DND-41 (cell line): ENCODE results near the gene SH2D7.

Experiments used
- EZH2 ChIP-seq: IDR thresholded peaks from 3 replicates; pipeline ENCODE4 v1.6.1; 2012; ENCODE audit warnings: borderline replicate concordance, low read depth, mild to moderate bottlenecking, moderate library complexity, low read length, inconsistent platforms; ENCODE audit not compliant: severe bottlenecking
- TF ChIP-seq, protein P1 (sequence below): IDR thresholded peaks from 2 replicates; pipeline ENCODE4 v1.5.1; 2012; ENCODE audit warnings: borderline replicate concordance, low read length, moderate library complexity, mild to moderate bottlenecking; ENCODE audit not compliant: poor library complexity, severe bottlenecking; ENCODE audit errors: extremely low read depth

DNA sequence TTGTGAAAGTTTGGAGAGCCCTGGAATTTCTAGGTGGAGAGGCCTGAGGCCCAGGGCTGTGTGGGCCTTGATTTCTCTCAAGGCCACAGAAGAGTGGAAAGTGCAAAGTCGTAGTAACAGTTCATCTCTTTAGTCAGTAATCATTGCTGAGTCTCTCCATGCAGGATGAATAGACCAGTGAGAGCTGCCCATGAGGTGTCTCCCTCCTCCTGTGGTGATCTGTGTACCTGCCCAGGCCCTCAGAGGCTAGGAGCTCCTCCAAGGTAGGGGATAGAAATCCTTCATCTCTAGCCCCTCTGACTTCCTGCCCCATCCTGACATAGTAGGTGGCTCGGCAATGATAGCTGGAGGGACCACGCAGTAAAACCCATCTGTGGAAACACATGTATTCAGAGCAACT is 50.0 kb downstream of the SH2D7 start:
- TF ChIP-seq, protein P1, sequence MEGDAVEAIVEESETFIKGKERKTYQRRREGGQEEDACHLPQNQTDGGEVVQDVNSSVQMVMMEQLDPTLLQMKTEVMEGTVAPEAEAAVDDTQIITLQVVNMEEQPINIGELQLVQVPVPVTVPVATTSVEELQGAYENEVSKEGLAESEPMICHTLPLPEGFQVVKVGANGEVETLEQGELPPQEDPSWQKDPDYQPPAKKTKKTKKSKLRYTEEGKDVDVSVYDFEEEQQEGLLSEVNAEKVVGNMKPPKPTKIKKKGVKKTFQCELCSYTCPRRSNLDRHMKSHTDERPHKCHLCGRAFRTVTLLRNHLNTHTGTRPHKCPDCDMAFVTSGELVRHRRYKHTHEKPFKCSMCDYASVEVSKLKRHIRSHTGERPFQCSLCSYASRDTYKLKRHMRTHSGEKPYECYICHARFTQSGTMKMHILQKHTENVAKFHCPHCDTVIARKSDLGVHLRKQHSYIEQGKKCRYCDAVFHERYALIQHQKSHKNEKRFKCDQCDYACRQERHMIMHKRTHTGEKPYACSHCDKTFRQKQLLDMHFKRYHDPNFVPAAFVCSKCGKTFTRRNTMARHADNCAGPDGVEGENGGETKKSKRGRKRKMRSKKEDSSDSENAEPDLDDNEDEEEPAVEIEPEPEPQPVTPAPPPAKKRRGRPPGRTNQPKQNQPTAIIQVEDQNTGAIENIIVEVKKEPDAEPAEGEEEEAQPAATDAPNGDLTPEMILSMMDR: no peak
- no peak for TF ChIP-seq EZH2
